ENCODE measurements around the gene MGAT5B. TPM values are rescaled to one million over a fixed set of nuclear protein-coding genes. Genes with fewer than 3 reads are reported as not detected.

MGAT5B gene
- total RNA-seq, 1 donor from 2014 or later: 23.7 TPM

GRCh38 chr17:76905036-76905435, 36.8 kb downstream of the MGAT5B start:
- DNase-seq: no peak

- DNase-seq: no peak
Measured at GRCh38 chr17:76905836-76906235, 37.6 kb downstream of the MGAT5B start.

GRCh38 chr17:76906463-76906862, 38.3 kb downstream of the MGAT5B start:
- DNase-seq: no peak

GRCh38 chr17:76907352-76907751, 39.1 kb downstream of the MGAT5B start:
- no peak for DNase-seq

GRCh38 chr17:76909971-76910760, 42.0 kb downstream of the MGAT5B start:
- DNase-seq: peak; percentile 76

- DNase-seq: no peak
Measured at GRCh38 chr17:76911299-76912017, 43.3 kb downstream of the MGAT5B start.

GRCh38 chr17:76912421-76913164, 44.4 kb downstream of the MGAT5B start:
- no peak for DNase-seq

GRCh38 chr17:76914937-76915336, 46.7 kb downstream of the MGAT5B start:
- no peak for DNase-seq

GRCh38 chr17:76915840-76916510, 47.8 kb downstream of the MGAT5B start:
- DNase-seq: no peak

GRCh38 chr17:76917829-76918228, 49.6 kb downstream of the MGAT5B start:
- DNase-seq: no peak

- peak; percentile 74 for DNase-seq
Measured at GRCh38 chr17:76918811-76919210, 50.6 kb downstream of the MGAT5B start.

- no peak for DNase-seq
Measured at GRCh38 chr17:76920364-76921139, 52.3 kb downstream of the MGAT5B start.

GRCh38 chr17:76921340-76922036, 53.3 kb downstream of the MGAT5B start:
- no peak for DNase-seq

GRCh38 chr17:76922084-76922483, 53.9 kb downstream of the MGAT5B start:
- no peak for DNase-seq

- DNase-seq: no peak
Measured at GRCh38 chr17:76922967-76923366, 54.8 kb downstream of the MGAT5B start.

- DNase-seq: no peak
Measured at GRCh38 chr17:76923491-76923890, 55.3 kb downstream of the MGAT5B start.

GRCh38 chr17:76924345-76925342, 56.4 kb downstream of the MGAT5B start:
- DNase-seq: no peak

GRCh38 chr17:76925441-76925891, 57.3 kb downstream of the MGAT5B start:
- DNase-seq: no peak

- no peak for DNase-seq
Measured at GRCh38 chr17:76926237-76926866, 58.1 kb downstream of the MGAT5B start.

Data from occipital lobe (tissue), 2 donors.